ENCODE results near the gene XPNPEP3.
"Not testable (repeated sequence)": the region's sequence is repeated elsewhere in the genome, so short reads cannot be mapped to it uniquely, and the experiment has no call there.

Gene XPNPEP3

DNA sequence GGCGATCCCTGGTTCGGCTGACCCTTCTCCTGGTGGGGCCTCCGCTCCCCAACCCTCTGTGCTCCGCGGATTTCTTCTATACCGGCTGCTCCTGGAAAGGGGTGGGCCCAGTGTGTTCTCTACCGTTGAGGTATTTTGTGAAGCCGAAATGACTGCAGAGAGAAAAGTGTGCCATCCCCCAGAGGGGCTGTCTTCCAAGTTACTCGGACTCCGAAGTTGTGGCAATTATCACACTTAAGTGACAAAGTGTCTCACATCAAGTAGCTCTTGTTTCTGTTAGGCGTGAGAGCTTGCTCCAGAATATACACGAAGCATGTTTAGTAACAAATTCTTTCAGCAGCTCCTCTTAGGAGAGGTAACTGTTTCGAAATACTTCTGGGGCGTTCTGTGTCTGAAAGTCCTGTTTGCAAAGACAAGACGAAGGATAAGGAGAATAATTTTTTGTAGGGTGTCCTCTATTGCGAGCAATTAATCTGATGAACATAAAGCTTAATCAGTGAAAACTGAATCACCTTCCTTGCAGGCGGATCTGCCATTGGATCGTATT, 434 bp downstream of the XPNPEP3 start:
- peak; percentile 4 for DNase-seq (ENCODE audit: low spot score)

- DNase-seq (ENCODE audit: low spot score) = no peak
These were observed 5.1 kb downstream of the XPNPEP3 start, which contains the start of gene DNAJB7 for GRCh38 chr22:40862013-40862412. Gene DNAJB7, minus strand, starts transcription at chr22:40862113. Its CDS starts 119 bp downstream, at chr22:40861994.

GRCh38 chr22:40862537-40862936, 5.6 kb downstream of the XPNPEP3 start:
- no peak for DNase-seq (ENCODE audit: low spot score)

GRCh38 chr22:40867109-40867508, 10.2 kb downstream of the XPNPEP3 start:
- DNase-seq (ENCODE audit: low spot score) = no peak

DNA sequence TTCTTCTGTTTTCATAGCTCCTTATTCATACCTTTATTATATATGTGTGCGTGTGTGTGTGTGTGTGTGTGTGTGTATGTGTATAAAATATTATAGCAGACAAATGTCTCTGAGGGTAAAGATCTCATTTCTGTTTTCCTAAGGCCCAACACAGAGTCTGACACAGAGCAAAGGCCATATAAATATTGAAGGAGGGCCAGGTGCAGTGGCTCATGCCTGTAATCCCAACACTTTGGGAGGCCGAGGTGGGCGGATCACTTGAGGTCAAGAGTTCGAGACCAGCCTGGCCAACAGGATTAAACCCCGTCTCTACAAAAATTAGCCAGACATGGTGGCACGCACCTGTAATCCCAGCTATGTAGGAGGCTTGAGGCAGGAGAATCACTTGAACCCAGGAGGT, 11.4 kb downstream of the XPNPEP3 start:
- not testable (repeated sequence) for DNase-seq (ENCODE audit: low spot score)

- no peak for DNase-seq (ENCODE audit: low spot score)
These were observed 17.1 kb downstream of the XPNPEP3 start for GRCh38 chr22:40874016-40874415.

GRCh38 chr22:40875111-40875510, 18.2 kb downstream of the XPNPEP3 start:
- no peak for DNase-seq (ENCODE audit: low spot score)

DNA sequence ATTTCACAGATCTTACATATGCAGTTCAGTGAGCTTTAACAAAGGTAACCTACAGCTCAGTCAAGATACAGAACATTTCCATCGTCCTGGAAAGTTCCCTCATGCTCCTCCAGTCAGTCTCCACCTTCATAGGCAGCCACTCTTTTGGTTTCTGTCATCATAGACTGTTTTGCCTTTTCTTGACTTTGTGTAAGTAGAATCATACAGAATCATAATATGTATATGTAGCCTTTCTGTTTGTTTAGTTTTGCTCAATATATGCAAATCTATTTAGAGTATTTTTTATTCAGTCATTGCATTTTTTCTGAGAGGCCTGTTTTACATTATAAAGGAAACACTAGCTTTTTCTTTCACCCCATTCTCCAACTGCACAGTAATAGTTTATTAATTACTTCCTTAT, 20.0 kb downstream of the XPNPEP3 start:
- no peak for DNase-seq (ENCODE audit: low spot score)

GRCh38 chr22:40877488-40877887, 20.5 kb downstream of the XPNPEP3 start:
- no peak for DNase-seq (ENCODE audit: low spot score)

- no peak for DNase-seq (ENCODE audit: low spot score)
These were observed 22.0 kb downstream of the XPNPEP3 start for GRCh38 chr22:40878922-40879321.

GRCh38 chr22:40889116-40889515, 32.2 kb downstream of the XPNPEP3 start:
- no peak for DNase-seq (ENCODE audit: low spot score)

- DNase-seq (ENCODE audit: low spot score) = peak; percentile 5
These were observed 33.9 kb downstream of the XPNPEP3 start for GRCh38 chr22:40890881-40891280.

GRCh38 chr22:40894417-40894816, 37.5 kb downstream of the XPNPEP3 start:
- DNase-seq (ENCODE audit: low spot score) = no peak

DNA sequence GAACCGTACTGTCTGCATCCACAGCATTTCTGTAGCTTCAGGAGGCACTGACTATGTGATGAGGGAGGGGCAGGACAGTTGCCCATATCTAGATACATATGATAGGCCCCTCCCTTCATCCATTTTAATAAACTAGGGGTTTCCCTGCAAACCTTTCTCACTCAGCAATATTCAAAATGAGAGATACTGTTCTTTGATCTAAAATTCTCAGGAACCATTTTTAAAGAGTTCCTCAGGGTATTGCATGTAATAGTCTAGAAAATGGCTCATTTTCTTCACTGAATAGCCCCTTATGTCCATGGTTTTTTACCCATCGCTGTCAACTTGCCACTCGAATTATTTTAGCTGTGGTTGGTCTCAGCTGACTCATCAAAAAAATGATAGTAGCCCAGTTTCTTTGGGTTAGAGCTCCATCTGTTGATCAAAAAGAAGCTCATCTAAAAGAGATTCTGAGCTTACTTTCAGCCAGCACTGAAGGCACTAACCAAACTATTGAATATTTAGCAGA, 42.0 kb downstream of the XPNPEP3 start:
- peak; percentile 78 for DNase-seq (ENCODE audit: low spot score)

GRCh38 chr22:40904101-40904500, 47.2 kb downstream of the XPNPEP3 start:
- DNase-seq (ENCODE audit: low spot score) = no peak

GRCh38 chr22:40908895-40909294, 51.9 kb downstream of the XPNPEP3 start:
- no peak for DNase-seq (ENCODE audit: low spot score)

GRCh38 chr22:40911772-40912171, 54.8 kb downstream of the XPNPEP3 start:
- peak; percentile 55 for DNase-seq (ENCODE audit: low spot score)

DNA sequence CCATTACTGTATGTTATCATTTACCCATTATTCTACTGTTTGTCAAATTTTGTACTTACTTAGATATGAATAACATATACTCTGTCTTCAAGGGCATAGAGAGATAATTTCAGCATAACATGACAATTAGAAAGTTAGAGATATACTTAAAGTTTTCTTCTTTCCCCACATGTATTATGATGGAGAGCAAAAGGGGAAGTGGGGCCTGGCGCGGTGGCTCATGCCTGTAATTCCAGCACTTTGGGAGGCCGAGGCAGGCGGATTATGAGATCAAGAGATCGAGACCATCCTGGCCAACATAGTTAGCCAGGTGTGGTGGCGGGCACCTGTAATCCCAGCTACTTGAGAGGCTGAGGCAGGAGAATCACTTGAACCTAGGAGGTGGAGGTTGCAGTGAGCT, 56.0 kb downstream of the XPNPEP3 start:
- not testable (repeated sequence) for DNase-seq (ENCODE audit: low spot score)

GRCh38 chr22:40919446-40919845, 62.5 kb downstream of the XPNPEP3 start:
- DNase-seq (ENCODE audit: low spot score) = no peak

DNA sequence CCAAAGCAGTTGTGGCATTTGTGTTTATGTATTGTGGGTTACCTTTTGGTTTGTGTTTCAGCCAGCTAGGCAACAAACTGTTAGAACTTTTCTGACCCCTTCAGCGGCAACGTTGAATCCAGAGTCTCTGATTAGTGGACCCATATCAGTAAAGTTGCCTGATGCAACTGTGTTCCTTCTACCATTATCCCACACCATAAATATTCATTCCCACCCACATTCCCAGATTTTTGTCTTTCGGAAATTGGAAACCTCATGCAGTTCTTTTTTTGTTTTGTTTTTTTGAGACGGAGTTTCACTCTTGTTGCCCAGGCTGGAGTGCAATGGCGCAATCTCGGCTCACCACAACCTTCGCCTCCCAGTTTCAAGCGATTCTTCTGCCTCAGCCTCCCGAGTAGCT, 63.6 kb downstream of the XPNPEP3 start:
- no peak for DNase-seq (ENCODE audit: low spot score)

DNA sequence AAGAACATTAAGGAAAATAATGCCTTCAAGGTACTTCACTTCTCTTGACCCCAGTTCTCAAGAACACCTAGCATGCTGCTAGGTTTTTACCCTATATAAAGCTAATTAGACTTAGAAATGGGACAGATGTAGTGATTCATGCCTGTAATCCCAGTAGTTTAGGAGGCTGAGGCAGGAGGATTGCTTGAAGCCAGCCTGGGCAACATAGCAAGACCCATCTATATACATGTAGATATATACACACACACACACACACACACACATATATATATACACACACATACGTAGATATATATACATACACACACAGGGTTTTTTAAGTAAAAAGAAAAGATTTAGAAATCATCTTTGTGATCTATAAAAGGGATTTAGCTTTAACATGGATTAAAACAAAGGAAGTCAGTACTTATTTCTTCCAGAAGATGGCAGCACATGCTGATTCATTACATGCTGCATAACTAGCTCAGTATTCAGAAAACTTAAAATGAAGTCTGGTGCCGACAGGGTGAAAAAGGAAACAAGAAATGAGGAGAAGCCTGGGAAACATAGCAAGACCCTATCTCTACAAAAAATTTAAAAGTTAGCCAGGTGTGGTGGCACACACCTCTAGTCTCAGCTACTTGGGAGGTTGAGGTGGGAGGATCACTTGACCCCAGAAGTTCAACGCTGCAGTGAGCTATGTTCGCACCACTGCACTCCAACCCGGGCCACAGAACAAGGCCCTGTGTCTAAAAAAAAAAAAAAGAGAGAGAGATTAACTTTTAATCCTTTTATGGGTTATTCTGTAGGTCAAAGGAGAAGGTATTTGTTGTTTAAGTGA, 65.7 kb downstream of the XPNPEP3 start:
- peak; percentile 69 for DNase-seq (ENCODE audit: low spot score)

- no peak for DNase-seq (ENCODE audit: low spot score)
These were observed 71.7 kb downstream of the XPNPEP3 start for GRCh38 chr22:40928657-40929056.

DNA sequence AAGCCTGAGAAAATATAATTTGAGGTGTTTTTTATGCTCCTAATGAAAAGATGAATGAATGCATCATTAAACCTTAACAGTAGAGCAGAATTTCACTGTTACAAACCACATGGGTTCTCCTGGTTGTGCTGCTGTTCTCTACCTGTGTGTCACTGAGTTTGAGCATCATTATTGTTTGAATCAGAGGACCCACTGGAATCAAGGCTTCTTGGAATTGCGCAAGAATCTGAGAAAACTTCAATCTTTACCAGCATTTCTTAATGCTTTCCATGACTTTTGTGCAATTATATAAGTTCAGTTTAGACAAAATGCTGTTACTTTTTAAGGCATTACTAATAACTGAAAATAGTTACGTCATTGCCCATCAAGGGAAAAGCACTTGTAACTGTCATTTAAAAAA, 75.4 kb downstream of the XPNPEP3 start:
- no peak for DNase-seq (ENCODE audit: low spot score)

DNA sequence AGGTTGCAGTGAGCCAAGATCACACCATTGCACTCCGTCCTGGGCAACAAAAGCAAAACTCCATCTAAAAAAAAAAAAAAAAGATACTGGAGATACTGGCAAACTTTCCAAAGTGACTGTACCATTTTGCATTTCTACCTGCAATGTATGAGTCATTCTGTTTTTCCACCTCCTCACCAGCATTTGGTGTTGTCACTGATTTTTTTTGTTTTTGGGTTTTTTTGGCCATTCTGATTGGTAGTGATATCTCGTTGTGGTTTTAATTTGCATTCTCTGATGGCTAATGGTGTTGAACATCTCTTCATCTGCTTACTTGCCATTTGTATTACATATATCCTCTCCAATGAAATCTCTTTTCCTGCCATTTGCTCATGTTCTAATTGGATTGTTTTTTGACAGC, 82.3 kb downstream of the XPNPEP3 start:
- no peak for DNase-seq (ENCODE audit: low spot score)

Measured in GM03348 (cell line).